ENCODE results near the gene H1-8. TPM values are rescaled to one million over a fixed set of nuclear protein-coding genes. Genes with fewer than 3 reads are reported as not detected.

H1-8 gene
- total RNA-seq, 1 experiment from 2014 or later, result not detected

- no peaks in the 10 kb centered on the region for H3K27me3 ChIP-seq (ENCODE audit: control insufficient read depth, insufficient read depth, low read length)
- no peaks in the 10 kb centered on the region for H3K36me3 ChIP-seq (replicated peaks; ENCODE audit: control insufficient read depth, insufficient read depth, low read length)
- H3K4me3 ChIP-seq (ENCODE audit: insufficient read depth, low read depth, low read length), result peak overlapping the region; percentile 11; the same call in 1 of the 2 replicates
- peak; percentile 95 for DNase-seq
Measured at GRCh38 chr3:129592381-129593131, 49.6 kb downstream of the H1-8 start.

DNA sequence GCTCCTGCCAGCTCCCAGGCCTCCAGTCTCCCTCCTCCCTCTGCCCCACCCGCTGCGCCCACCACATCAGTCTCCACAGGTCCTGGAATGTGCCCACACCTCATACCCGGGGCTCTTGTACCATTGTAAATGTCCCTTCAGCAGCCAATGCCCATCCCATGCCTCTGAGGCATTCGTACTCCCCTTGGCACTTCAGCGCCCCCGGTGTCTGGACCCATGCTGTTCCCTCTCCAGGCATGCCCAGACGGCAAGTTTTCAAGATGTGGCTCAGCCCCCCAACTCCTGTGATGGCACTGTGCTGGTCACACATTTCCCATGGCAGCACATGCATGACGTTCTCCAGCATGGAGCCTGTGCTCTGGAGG lies 50.2 kb downstream of the H1-8 start:
- H3K27me3 ChIP-seq (ENCODE audit: control insufficient read depth, insufficient read depth, low read length), result no peaks in the 10 kb centered on the region
- no peaks in the 10 kb centered on the region for H3K36me3 ChIP-seq (replicated peaks; ENCODE audit: control insufficient read depth, insufficient read depth, low read length)
- no peak for DNase-seq
- H3K4me3 ChIP-seq (ENCODE audit: insufficient read depth, low read depth, low read length), result no peak overlapping the region

- DNase-seq, result peak; percentile 80
- no peaks in the 10 kb centered on the region for H3K36me3 ChIP-seq (replicated peaks; ENCODE audit: control insufficient read depth, insufficient read depth, low read length)
- no peaks in the 10 kb centered on the region for H3K27me3 ChIP-seq (ENCODE audit: control insufficient read depth, insufficient read depth, low read length)
- no peak overlapping the region for H3K4me3 ChIP-seq (ENCODE audit: insufficient read depth, low read depth, low read length)
Measured at GRCh38 chr3:129593595-129594339, 50.8 kb downstream of the H1-8 start.

GRCh38 chr3:129594409-129594808 lies 51.4 kb downstream of the H1-8 start:
- Histone ChIP-seq H3K27me3 (ENCODE audit: control insufficient read depth, insufficient read depth, low read length) (no peaks in the 10 kb centered on the region), H3K4me3 (ENCODE audit: insufficient read depth, low read depth, low read length) (no peak overlapping the region), H3K36me3 (replicated peaks; ENCODE audit: control insufficient read depth, insufficient read depth, low read length) (no peaks in the 10 kb centered on the region)
- DNase-seq, result no peak

- no peak overlapping the region for H3K4me3 ChIP-seq (ENCODE audit: insufficient read depth, low read depth, low read length)
- H3K36me3 ChIP-seq (replicated peaks; ENCODE audit: control insufficient read depth, insufficient read depth, low read length), result no peaks in the 10 kb centered on the region
- DNase-seq, result no peak
- no peaks in the 10 kb centered on the region for H3K27me3 ChIP-seq (ENCODE audit: control insufficient read depth, insufficient read depth, low read length)
Measured at GRCh38 chr3:129594907-129595390, 52.0 kb downstream of the H1-8 start.

DNA sequence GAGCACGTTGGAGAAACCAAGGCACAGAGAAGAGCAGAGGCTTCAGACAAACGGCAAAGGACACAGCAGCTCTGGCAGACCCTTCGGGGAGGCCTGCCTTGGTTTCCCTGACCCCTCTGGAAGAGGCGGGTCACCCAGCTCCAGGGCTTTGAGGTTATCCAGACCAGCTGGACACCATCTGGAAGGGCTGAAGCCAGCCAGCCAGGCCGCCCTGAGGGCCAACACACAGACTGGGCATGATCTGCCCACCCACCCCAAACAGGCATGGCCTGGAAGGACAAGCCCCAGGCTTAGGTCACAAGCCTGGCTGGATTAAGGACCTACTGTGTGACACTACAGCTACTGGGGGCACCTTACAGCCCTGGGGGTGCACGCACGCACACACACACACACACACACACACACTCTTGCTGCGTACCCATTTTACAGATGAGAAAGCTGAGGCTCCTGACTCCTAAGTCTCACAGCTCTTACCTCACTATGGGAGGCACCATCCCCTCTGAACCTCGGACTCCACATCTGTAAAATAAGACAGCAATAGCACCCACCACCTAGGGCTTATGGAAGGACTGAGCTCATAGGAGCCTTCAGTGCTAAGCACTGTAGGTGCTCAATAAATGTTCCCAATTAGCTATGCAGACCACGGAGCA lies 52.7 kb downstream of the H1-8 start:
- no peaks in the 10 kb centered on the region for H3K27me3 ChIP-seq (ENCODE audit: control insufficient read depth, insufficient read depth, low read length)
- H3K36me3 ChIP-seq (replicated peaks; ENCODE audit: control insufficient read depth, insufficient read depth, low read length), result no peaks in the 10 kb centered on the region
- no peak overlapping the region for H3K4me3 ChIP-seq (ENCODE audit: insufficient read depth, low read depth, low read length)
- no peak for DNase-seq

DNA sequence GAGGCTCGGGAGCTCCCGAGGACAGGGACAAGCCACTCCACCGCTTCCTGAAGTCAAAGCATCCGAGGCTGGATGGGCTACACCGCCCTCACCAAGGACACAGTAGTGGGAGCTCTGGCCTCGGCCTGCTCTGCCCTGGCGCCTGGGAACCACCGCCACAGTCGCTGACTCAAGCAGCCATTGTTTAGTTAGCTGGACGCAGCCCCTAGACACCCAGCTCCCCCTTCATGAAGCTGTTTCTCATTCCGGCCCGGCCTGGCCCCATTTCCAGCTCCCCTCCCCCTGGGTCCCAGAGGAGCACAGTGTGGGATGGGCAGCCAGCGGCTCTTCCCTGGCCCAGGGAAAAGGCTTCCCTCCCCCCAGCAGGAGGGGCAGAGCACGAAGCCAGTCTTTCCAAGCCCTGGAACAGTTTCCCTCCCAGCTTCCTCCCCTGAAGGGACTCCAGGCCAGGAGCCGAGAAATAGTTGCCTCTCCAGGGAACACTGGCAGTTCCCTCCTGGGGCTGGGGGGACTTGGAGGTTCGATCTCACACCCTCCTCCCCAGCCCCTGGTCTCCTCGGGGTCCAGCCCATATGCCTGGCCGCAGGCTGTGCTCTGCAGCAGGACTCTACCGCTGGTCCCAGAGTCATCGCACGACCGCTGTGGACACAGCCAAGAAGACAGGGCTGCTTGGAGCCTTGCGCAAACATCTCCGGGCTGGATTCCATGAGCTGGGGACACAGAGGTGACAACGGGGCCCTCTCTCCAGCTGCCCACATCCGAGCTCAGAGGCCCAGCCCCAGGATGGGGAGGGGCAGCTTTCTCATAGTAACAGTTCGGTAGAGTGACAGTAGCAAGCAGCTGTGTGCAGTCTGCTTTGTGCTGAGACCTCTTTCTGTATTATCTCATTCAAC lies 53.5 kb downstream of the H1-8 start:
- Histone ChIP-seq H3K27me3 (ENCODE audit: control insufficient read depth, insufficient read depth, low read length) (no peaks in the 10 kb centered on the region), H3K4me3 (ENCODE audit: insufficient read depth, low read depth, low read length) (no peak overlapping the region), H3K36me3 (replicated peaks; ENCODE audit: control insufficient read depth, insufficient read depth, low read length) (no peaks in the 10 kb centered on the region)
- peak; percentile 89 for DNase-seq

- H3K27me3 ChIP-seq (ENCODE audit: control insufficient read depth, insufficient read depth, low read length), result no peaks in the 10 kb centered on the region
- H3K4me3 ChIP-seq (ENCODE audit: insufficient read depth, low read depth, low read length), result no peak overlapping the region
- peak; percentile 75 for DNase-seq
- H3K36me3 ChIP-seq (replicated peaks; ENCODE audit: control insufficient read depth, insufficient read depth, low read length), result no peaks in the 10 kb centered on the region
Measured at GRCh38 chr3:129597087-129597999, 54.4 kb downstream of the H1-8 start.

GRCh38 chr3:129598000-129598381 lies 55.0 kb downstream of the H1-8 start:
- Histone ChIP-seq H3K36me3 (replicated peaks; ENCODE audit: control insufficient read depth, insufficient read depth, low read length) (no peaks in the 10 kb centered on the region), H3K27me3 (ENCODE audit: control insufficient read depth, insufficient read depth, low read length) (no peaks in the 10 kb centered on the region), H3K4me3 (ENCODE audit: insufficient read depth, low read depth, low read length) (no peak overlapping the region)
- peak; percentile 76 for DNase-seq

GRCh38 chr3:129598484-129598883 lies 55.5 kb downstream of the H1-8 start:
- no peaks in the 10 kb centered on the region for H3K36me3 ChIP-seq (replicated peaks; ENCODE audit: control insufficient read depth, insufficient read depth, low read length)
- no peak for DNase-seq
- H3K27me3 ChIP-seq (ENCODE audit: control insufficient read depth, insufficient read depth, low read length), result no peaks in the 10 kb centered on the region
- H3K4me3 ChIP-seq (ENCODE audit: insufficient read depth, low read depth, low read length), result no peak overlapping the region

DNA sequence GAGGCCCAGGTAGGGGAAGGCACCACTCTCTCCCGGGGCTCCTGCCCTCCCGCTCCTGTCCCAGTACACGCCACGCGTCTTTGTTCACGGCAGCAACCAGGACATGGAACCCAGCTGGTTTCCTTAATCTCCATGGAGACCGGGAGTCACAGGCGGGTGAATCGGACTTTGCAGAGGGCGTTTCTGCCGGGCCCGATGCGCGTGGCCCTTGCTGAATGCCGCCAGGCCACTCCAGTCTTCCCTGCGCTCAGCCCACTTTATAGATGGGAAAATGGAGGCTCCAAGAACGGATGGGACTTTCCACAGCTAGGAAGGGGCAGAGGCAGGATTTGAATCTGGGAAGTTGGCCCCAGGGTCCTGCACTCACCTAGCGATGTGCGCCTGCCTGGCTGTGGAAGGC lies 56.1 kb downstream of the H1-8 start:
- no peak overlapping the region for H3K4me3 ChIP-seq (ENCODE audit: insufficient read depth, low read depth, low read length)
- H3K36me3 ChIP-seq (replicated peaks; ENCODE audit: control insufficient read depth, insufficient read depth, low read length), result no peaks in the 10 kb centered on the region
- H3K27me3 ChIP-seq (ENCODE audit: control insufficient read depth, insufficient read depth, low read length), result no peaks in the 10 kb centered on the region
- DNase-seq, result no peak

DNA sequence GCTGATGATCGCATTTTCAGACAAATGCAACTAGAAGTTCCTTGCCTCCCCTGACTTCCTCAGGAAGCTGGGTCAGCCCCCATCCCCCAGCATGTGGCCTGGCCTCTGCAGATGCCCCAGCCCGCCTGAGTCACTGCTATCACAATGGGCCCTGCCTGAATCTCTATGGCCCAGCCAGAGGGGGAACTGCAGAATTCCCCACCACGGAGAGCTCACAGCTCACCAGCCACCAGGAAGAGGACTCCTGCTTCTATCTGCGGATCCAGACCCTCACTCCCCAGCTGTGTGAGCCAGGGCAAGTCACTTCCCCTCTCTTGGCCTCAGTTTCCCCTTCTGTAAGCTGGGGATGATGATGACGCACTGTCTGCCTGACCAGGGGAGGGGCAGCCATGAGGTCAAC lies 56.6 kb downstream of the H1-8 start:
- Histone ChIP-seq H3K27me3 (ENCODE audit: control insufficient read depth, insufficient read depth, low read length) (peaks cover 4% of the 10 kb centered on the region), H3K4me3 (ENCODE audit: insufficient read depth, low read depth, low read length) (no peak overlapping the region), H3K36me3 (replicated peaks; ENCODE audit: control insufficient read depth, insufficient read depth, low read length) (no peaks in the 10 kb centered on the region)
- peak; percentile 92 for DNase-seq

DNA sequence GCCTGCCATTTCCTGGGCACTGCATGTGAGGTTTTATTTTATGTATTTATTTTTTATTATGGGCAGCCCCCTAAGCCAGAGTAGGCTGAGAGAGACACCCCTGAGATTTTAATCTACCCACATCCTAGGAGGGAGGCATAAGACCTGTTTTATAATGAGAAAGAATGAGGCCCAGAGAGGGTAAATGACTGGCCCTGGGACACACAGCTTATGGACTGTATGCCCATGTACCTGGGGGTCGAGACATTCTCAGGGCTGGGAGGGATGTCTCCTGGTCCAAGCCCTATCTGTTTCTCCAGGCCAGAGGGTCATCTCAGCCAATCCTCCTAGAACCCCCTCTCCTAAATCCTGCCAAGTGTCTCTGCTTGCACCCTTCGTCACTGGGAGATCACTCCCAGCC lies 57.4 kb downstream of the H1-8 start:
- H3K27me3 ChIP-seq (ENCODE audit: control insufficient read depth, insufficient read depth, low read length), result peaks cover 11% of the 10 kb centered on the region
- DNase-seq, result no peak
- H3K36me3 ChIP-seq (replicated peaks; ENCODE audit: control insufficient read depth, insufficient read depth, low read length), result no peaks in the 10 kb centered on the region
- H3K4me3 ChIP-seq (ENCODE audit: insufficient read depth, low read depth, low read length), result no peak overlapping the region
